Thyroid gland (tissue), 4 donors: ENCODE results near the gene PSMG1. TPM values are rescaled to one million over a fixed set of nuclear protein-coding genes. Genes with fewer than 3 reads are reported as not detected.
A peak's percentile ranks its signal among the peaks of the same experiment; 100 is the strongest.
"Not testable (repeated sequence)": the region's sequence is repeated elsewhere in the genome, so short reads cannot be mapped to it uniquely, and the experiment has no call there.

Experiments
- DNase-seq, 2 donors: peaks; one replicate each; pipeline ENCODE4 v3.0.0-alpha.2; 2019
- H3K27ac ChIP-seq, 3 donors: fragments of 200-600 bp; sonication (generic); 1 replicate in 2 of 3; 2 replicates in 1 of 3; pipeline ENCODE4 v1.5.1; 2016 to 2019; ENCODE audit warnings: mild to moderate bottlenecking in 1 of 3, moderate library complexity in 1 of 3
- H3K27me3 ChIP-seq: fragments of 200-600 bp; sonication (generic); one replicate; pipeline ENCODE4 v1.5.1; 2019
- H3K36me3 ChIP-seq, 2 donors: fragments of 200-600 bp; sonication (generic); one replicate each; pipeline ENCODE4 v1.5.1; 2016 to 2019
- H3K4me1 ChIP-seq, 2 donors: fragments of 200-600 bp; sonication (generic); one replicate each; pipeline ENCODE4 v1.5.1; 2017 to 2019
- H3K4me3 ChIP-seq, 3 donors: fragments of 200-600 bp; sonication (generic); replicated peaks in 1 of 3; 1 replicate in 2 of 3; 2 replicates in 1 of 3; pipeline ENCODE4 v1.5.1; 2016; ENCODE audit warnings: mild to moderate bottlenecking in 1 of 3
- H3K9me3 ChIP-seq: fragments of 200-600 bp; sonication (generic); one replicate; pipeline ENCODE4 v1.5.1; 2017
- CTCF ChIP-seq, 6 experiments: fragments of 200-600 bp in 3 of 6; fragments of 450-650 bp in 3 of 6; sonication (generic) in 3 of 6; IDR thresholded peaks; one replicate each; pipeline ENCODE4 v1.5.1; 2016 to 2019; ENCODE audit warnings: antibody characterized with exemption in 6 of 6, mild to moderate bottlenecking in 2 of 6, inconsistent platforms in 1 of 6, moderate library complexity in 1 of 6
- POLR2A ChIP-seq, 2 donors: fragments of 450-650 bp; IDR thresholded peaks; one replicate each; pipeline ENCODE4 v1.6.1; 2017; ENCODE audit warnings: antibody characterized with exemption in 2 of 2, mild to moderate bottlenecking in 2 of 2, moderate library complexity in 1 of 2
- WGBS, 2 donors: methylation state at CpG; one replicate each; pipeline ENCODE4 v1.1.5; 2017; 5-methylcytosine and 5-hydroxymethylcytosine counted together
- intact Hi-C: fragments of 100-400 bp; cut with DNase I; formaldehyde crosslinking; loops from one replicate; pipeline ENCODE4 v1.15.1; 2023
- total RNA-seq, 4 donors: library from RNA; depleted of rRNA; stranded (reverse); fragments of >200 nt; gene quantifications; one replicate each; pipeline ENCODE4 v1.2.3, GENCODE V29; 2016

Gene PSMG1
- total RNA-seq, 4 donors from 2014 or later = 33.0 to 54.2 (median 42.6) TPM

GRCh38 chr21:39221282-39221996 is 38.2 kb upstream of the PSMG1 start:
- Histone ChIP-seq H3K27ac (peak overlapping the region; percentile 16 to 59 (median 47)), H3K36me3 (peaks cover 0 to 5% of the 10 kb centered on the region in 2 donors), H3K27me3 (no peaks in the 10 kb centered on the region), H3K9me3 (no peaks in the 10 kb centered on the region), H3K4me1 (peaks cover 18% of the 10 kb centered on the region in 2 donors), H3K4me3 (no peak overlapping the region)
- intact Hi-C loops = no loop called here
- 67 to 69% methylated on average over 7 of the region's 7 CpGs for WGBS, 2 donors
- peak; percentile 73 to 79 for DNase-seq
- TF ChIP-seq POLR2A (IDR thresholded peaks at IDR 0.05) = no peak
- TF ChIP-seq CTCF (IDR thresholded peaks at IDR 0.05) = no peak

GRCh38 chr21:39220875-39221274 is 37.6 kb upstream of the PSMG1 start:
- H3K36me3 ChIP-seq, H3K27me3 ChIP-seq, intact Hi-C loops, H3K4me3 ChIP-seq, H3K9me3 ChIP-seq: not testable (repeated sequence)
- 51 to 57% methylated on average over 2 of the region's 2 CpGs for WGBS, 2 donors
- peaks cover 23% of the 10 kb centered on the region in 2 donors for H3K4me1 ChIP-seq
- peak; percentile 76 to 81 for DNase-seq
- peak overlapping the region; percentile 46 to 59 (median 47) for H3K27ac ChIP-seq

GRCh38 chr21:39220150-39220549 is 36.9 kb upstream of the PSMG1 start:
- peak overlapping the region in 2 of 3 donors; percentile 10 to 46 for H3K27ac ChIP-seq
- H3K27me3 ChIP-seq = no peaks in the 10 kb centered on the region
- H3K4me1 ChIP-seq = peaks cover 27 to 28% of the 10 kb centered on the region in 2 donors
- WGBS, 2 donors = 83 to 86% methylated on average over 3 of the region's 3 CpGs
- no peak for TF ChIP-seq POLR2A (IDR thresholded peaks at IDR 0.05)
- TF ChIP-seq CTCF (IDR thresholded peaks at IDR 0.05) = no peak
- peaks cover 0 to 5% of the 10 kb centered on the region in 2 donors for H3K36me3 ChIP-seq
- intact Hi-C loops = no loop called here
- no peak for DNase-seq
- H3K9me3 ChIP-seq = no peaks in the 10 kb centered on the region
- H3K4me3 ChIP-seq = no peak overlapping the region

- Histone ChIP-seq H3K27me3 (no peaks in the 10 kb centered on the region), H3K4me1 (peaks cover 27 to 28% of the 10 kb centered on the region in 2 donors), H3K4me3 (no peak overlapping the region), H3K27ac (peak overlapping the region in 1 of 3 donors; percentile 75), H3K9me3 (no peaks in the 10 kb centered on the region), H3K36me3 (peaks cover 0 to 5% of the 10 kb centered on the region in 2 donors)
- DNase-seq = no peak
- intact Hi-C loops = no loop called here
- 80 to 91% methylated on average over 4 of the region's 4 CpGs for WGBS, 2 donors
- TF ChIP-seq CTCF (IDR thresholded peaks at IDR 0.05) (no peak), POLR2A (IDR thresholded peaks at IDR 0.05) (no peak)
Measured at GRCh38 chr21:39218082-39218409, 34.8 kb upstream of the PSMG1 start.

- DNase-seq = no peak
- TF ChIP-seq POLR2A (IDR thresholded peaks at IDR 0.05) = no peak
- TF ChIP-seq CTCF (IDR thresholded peaks at IDR 0.05) = no peak
- H3K36me3 ChIP-seq = peaks cover 0 to 10% of the 10 kb centered on the region in 2 donors
- H3K27me3 ChIP-seq = no peaks in the 10 kb centered on the region
- intact Hi-C loops = no loop called here
- H3K9me3 ChIP-seq = no peaks in the 10 kb centered on the region
- 97% methylated on average over 3 of the region's 3 CpGs for WGBS, 2 donors
- peak overlapping the region; percentile 19 to 75 (median 37) for H3K27ac ChIP-seq
- no peak overlapping the region for H3K4me3 ChIP-seq
- H3K4me1 ChIP-seq = peaks cover 27 to 28% of the 10 kb centered on the region in 2 donors
Measured at GRCh38 chr21:39217356-39218081, 34.3 kb upstream of the PSMG1 start.
